ENCODE measurements around the gene KCNK2.

KCNK2 gene

GRCh38 chr1:215263636-215264035 is 181.1 kb downstream of the KCNK2 start:
- DNase-seq, result no peak

- no peak for DNase-seq
These were observed 182.1 kb downstream of the KCNK2 start for GRCh38 chr1:215264649-215265048.

- no peak for DNase-seq
These were observed 185.0 kb downstream of the KCNK2 start for GRCh38 chr1:215267495-215267894.

- DNase-seq, result no peak
These were observed 187.4 kb downstream of the KCNK2 start for GRCh38 chr1:215269955-215270354.

- DNase-seq, result no peak
These were observed 191.4 kb downstream of the KCNK2 start for GRCh38 chr1:215273838-215274516.

GRCh38 chr1:215276582-215276981 is 194.0 kb downstream of the KCNK2 start:
- no peak for DNase-seq

- DNase-seq, result no peak
These were observed 195.0 kb downstream of the KCNK2 start for GRCh38 chr1:215277532-215277931.

GRCh38 chr1:215279682-215280081 is 197.1 kb downstream of the KCNK2 start:
- DNase-seq, result no peak

- DNase-seq, result no peak
These were observed 200.0 kb downstream of the KCNK2 start for GRCh38 chr1:215282557-215282956.

GRCh38 chr1:215285013-215285800 is 202.7 kb downstream of the KCNK2 start:
- no peak for DNase-seq
